Kidney (tissue), 14 donors: Measurements from ENCODE around the gene ZCCHC7. TPM values are rescaled to one million over a fixed set of nuclear protein-coding genes. Genes with fewer than 3 reads are reported as not detected.

Experiments used
- DNase-seq, 5 donors: peaks; one replicate each; pipeline ENCODE4 v3.0.0-alpha.2; 2013 to 2020
- FAIRE-seq: peaks from 2 replicates; lab custom pipeline; 2012; peaks lifted over from hg19 to GRCh38; lab: Jason Lieb, UNC
- H3K27ac ChIP-seq, 2 donors: one replicate each; pipeline ENCODE4 v1.7.0; 2013; ENCODE audit warnings: low read depth in 2 of 2, low read length in 2 of 2, inconsistent platforms in 1 of 2
- H3K27me3 ChIP-seq: one replicate; pipeline ENCODE4 v1.7.1; 2013; ENCODE audit warnings: low read length, inconsistent platforms; ENCODE audit not compliant: control insufficient read depth, insufficient read depth
- H3K36me3 ChIP-seq, 3 donors: one replicate each; pipeline versions ENCODE4 v1.7.0 to v1.7.1; 2013; ENCODE audit warnings: low read length in 3 of 3, control low read depth in 1 of 3, inconsistent platforms in 1 of 3; ENCODE audit not compliant: insufficient read depth in 3 of 3, control insufficient read depth in 2 of 3
- H3K4me1 ChIP-seq, 3 donors: one replicate each; pipeline versions ENCODE4 v1.7.0 to v1.7.1; 2013; ENCODE audit warnings: low read length in 3 of 3, inconsistent platforms in 1 of 3, low read depth in 1 of 3; ENCODE audit not compliant: control insufficient read depth in 2 of 3, insufficient read depth in 2 of 3
- H3K4me3 ChIP-seq, 3 donors: one replicate each; pipeline versions ENCODE4 v1.7.0 to v1.8.1; 2013; ENCODE audit warnings: low read length in 3 of 3, control low read depth in 1 of 3, inconsistent platforms in 1 of 3
- H3K9ac ChIP-seq, 3 donors: one replicate each; pipeline versions ENCODE4 v1.7.0 to v1.7.1; 2013; ENCODE audit warnings: low read length in 3 of 3, control low read depth in 1 of 3, inconsistent platforms in 1 of 3
- H3K9me3 ChIP-seq, 3 donors: one replicate each; pipeline versions ENCODE4 v1.7.0 to v1.7.1; 2013; ENCODE audit warnings: low read length in 3 of 3, control low read depth in 1 of 3, inconsistent platforms in 1 of 3; ENCODE audit not compliant: control insufficient read depth in 2 of 3, insufficient read depth in 1 of 3
- intact Hi-C: fragments of 100-400 bp; cut with DNase I; formaldehyde crosslinking; loops from one replicate; pipeline ENCODE4 v1.11.1; 2022
- polyA plus RNA-seq: library from polyadenylated mRNA; stranded (reverse); fragments of 350-450 nt; fragmentation: Illumina TruSeq; extraction: RNeasy Lipid Tissue Mini Kit (QIAGEN cat#74804); gene quantifications from one replicate; pipeline ENCODE4 v1.2.3, GENCODE V29; 2014; ENCODE audit warnings: low read depth, low replicate concordance; ENCODE audit not compliant: insufficient read depth
- total RNA-seq: library from RNA; stranded (reverse); fragmentation: NEBNext Ultra II Directional; extraction: Animal tissue kit (Norgen Biotek cat#: 25700); gene quantifications from one replicate; pipeline ENCODE4 v1.2.1, GENCODE V29; 2021
- TF ChIP-seq, protein P1 (sequence below): IDR thresholded peaks from 3 replicates; pipeline ENCODE4 v1.5.1; 2012; ENCODE audit warnings: mild to moderate bottlenecking, moderate library complexity, borderline replicate concordance; ENCODE audit not compliant: insufficient read depth; ENCODE audit errors: extremely low read depth
- donor health status: control.
- donor health status: control.
- donor health status: control.
- donor health status: control.
- donor health status: control.
- donor health status: DM: yes; HTN: yes; CAD: no.
- donor health status: Normal renal cell carcinoma (clear cell type).

The ZCCHC7 gene
- total and polyA plus RNA-seq, 2 donors from 2014 or later = 7.2 to 22.3 TPM

DNA sequence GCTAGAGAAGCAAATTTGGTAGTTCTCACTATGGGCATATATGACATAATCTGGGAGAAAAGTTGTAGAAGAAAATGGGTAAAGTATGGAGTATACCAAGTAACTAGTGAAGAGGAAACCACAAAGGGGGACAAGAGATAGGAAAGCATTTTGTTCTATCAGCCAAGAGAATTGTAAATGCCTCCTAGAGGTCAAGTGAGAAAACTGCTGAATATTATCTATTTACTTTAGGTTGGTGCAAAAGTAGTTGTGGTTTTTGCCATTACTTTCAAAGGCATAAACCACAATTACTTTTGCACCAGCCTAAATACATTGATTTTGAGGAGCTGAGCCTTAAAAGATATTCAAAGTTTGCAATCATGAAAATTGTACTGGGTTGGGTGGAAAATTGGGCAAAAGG is 175.4 kb downstream of the ZCCHC7 start:
- no peaks in the 10 kb centered on the region for H3K9me3 ChIP-seq
- H3K27me3 ChIP-seq = no peaks in the 10 kb centered on the region
- TF ChIP-seq, protein P1, sequence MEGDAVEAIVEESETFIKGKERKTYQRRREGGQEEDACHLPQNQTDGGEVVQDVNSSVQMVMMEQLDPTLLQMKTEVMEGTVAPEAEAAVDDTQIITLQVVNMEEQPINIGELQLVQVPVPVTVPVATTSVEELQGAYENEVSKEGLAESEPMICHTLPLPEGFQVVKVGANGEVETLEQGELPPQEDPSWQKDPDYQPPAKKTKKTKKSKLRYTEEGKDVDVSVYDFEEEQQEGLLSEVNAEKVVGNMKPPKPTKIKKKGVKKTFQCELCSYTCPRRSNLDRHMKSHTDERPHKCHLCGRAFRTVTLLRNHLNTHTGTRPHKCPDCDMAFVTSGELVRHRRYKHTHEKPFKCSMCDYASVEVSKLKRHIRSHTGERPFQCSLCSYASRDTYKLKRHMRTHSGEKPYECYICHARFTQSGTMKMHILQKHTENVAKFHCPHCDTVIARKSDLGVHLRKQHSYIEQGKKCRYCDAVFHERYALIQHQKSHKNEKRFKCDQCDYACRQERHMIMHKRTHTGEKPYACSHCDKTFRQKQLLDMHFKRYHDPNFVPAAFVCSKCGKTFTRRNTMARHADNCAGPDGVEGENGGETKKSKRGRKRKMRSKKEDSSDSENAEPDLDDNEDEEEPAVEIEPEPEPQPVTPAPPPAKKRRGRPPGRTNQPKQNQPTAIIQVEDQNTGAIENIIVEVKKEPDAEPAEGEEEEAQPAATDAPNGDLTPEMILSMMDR = no peak
- H3K4me3 ChIP-seq = no peak overlapping the region
- H3K4me1 ChIP-seq = no peaks in the 10 kb centered on the region
- DNase-seq = no peak
- intact Hi-C loops = no loop called here
- no peaks in the 10 kb centered on the region for H3K36me3 ChIP-seq
- H3K9ac ChIP-seq = no peak overlapping the region
- no peak for FAIRE-seq
- no peak overlapping the region for H3K27ac ChIP-seq

DNA sequence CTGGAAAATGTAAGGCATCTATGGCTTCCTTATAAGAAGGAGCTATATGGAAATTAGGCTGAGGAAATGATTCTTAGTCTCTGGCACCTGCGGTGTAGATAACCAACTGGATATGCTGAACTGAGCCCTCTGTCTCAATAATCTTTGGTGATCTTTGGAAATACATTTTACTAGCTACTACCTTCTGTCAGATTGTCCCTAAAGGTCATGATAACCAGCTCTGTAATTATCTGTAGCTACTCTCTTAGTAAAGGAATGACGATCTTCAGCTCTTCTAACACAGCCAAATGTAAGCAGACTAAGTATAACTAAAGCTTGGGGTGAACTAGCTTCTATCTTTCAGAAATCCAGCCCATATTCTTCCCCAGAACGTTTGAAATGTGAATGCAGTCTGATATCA is 177.2 kb downstream of the ZCCHC7 start:
- TF ChIP-seq, protein P1 = no peak
- Histone ChIP-seq H3K27me3 (no peaks in the 10 kb centered on the region), H3K9ac (no peak overlapping the region), H3K36me3 (no peaks in the 10 kb centered on the region), H3K4me3 (no peak overlapping the region), H3K9me3 (no peaks in the 10 kb centered on the region), H3K27ac (no peak overlapping the region), H3K4me1 (no peaks in the 10 kb centered on the region)
- FAIRE-seq (no peak), DNase-seq (no peak)
- intact Hi-C loops = no loop called here

DNA sequence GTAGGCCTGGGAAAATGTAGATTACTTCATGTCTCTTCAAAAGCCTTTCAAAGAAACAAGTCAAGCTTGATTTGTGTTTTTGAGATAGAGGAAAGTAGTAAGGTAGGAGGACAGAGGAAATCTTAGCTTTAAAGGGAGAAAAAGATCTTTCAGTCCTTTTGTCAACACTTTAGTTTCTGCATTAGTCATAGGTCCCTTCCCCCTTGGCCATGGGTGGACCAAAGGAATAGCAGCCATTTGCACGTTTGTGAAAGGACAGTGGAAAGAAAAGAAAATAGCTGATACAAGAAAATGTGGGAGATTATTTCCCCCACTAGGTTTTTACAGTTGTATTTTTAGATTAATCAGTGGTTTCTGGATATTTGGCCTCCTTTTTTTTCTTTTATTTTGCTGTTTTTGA is 180.2 kb downstream of the ZCCHC7 start:
- peaks cover 0 to 4% (median 3%) of the 10 kb centered on the region in 3 donors for H3K36me3 ChIP-seq
- no peak overlapping the region for H3K9ac ChIP-seq
- FAIRE-seq = no peak
- no peaks in the 10 kb centered on the region for H3K9me3 ChIP-seq
- H3K4me3 ChIP-seq = no peak overlapping the region
- no peaks in the 10 kb centered on the region for H3K4me1 ChIP-seq
- no peak overlapping the region for H3K27ac ChIP-seq
- no peaks in the 10 kb centered on the region for H3K27me3 ChIP-seq
- intact Hi-C loops = no loop called here
- DNase-seq = no peak
- TF ChIP-seq, protein P1 = no peak
